Endothelial cell (in vitro differentiated cells): ENCODE data around the gene TRIB2. TPM values are rescaled to one million over a fixed set of nuclear protein-coding genes. Genes with fewer than 3 reads are reported as not detected.

Source experiments
- DNase-seq: peaks from one replicate; pipeline ENCODE4 v3.0.0; 2021; ENCODE audit warnings: low spot score
- H3K27ac Mint-ChIP-seq: one replicate; pipeline ENCODE4 v1.8.0; 2021; ENCODE audit warnings: mixed read lengths, inconsistent platforms; ENCODE audit not compliant: unreplicated experiment
- H3K27me3 Mint-ChIP-seq: one replicate; pipeline ENCODE4 v1.8.0; 2021; ENCODE audit warnings: mild to moderate bottlenecking, moderate library complexity, mixed read lengths, inconsistent platforms; ENCODE audit not compliant: unreplicated experiment
- H3K36me3 Mint-ChIP-seq: one replicate; pipeline ENCODE4 v1.8.0; 2021; ENCODE audit warnings: mild to moderate bottlenecking, low read depth, mixed read lengths, inconsistent platforms; ENCODE audit not compliant: unreplicated experiment
- H3K4me1 Mint-ChIP-seq: one replicate; pipeline ENCODE4 v1.8.0; 2021; ENCODE audit warnings: mild to moderate bottlenecking, mixed read lengths, inconsistent platforms; ENCODE audit not compliant: unreplicated experiment
- H3K4me3 Mint-ChIP-seq: one replicate; pipeline ENCODE4 v1.8.0; 2021; ENCODE audit warnings: mild to moderate bottlenecking, mixed read lengths, inconsistent platforms; ENCODE audit not compliant: unreplicated experiment
- H3K9me3 Mint-ChIP-seq: one replicate; pipeline ENCODE4 v1.8.0; 2021; ENCODE audit warnings: mixed read lengths, inconsistent platforms; ENCODE audit not compliant: unreplicated experiment
- total RNA-seq: library from RNA; stranded (reverse); fragmentation: NEBNext Ultra II Directional; extraction: Animal tissue kit (Norgen Biotek cat#: 25700); gene quantifications from one replicate; pipeline ENCODE4 v1.2.1, GENCODE V29; 2021; ENCODE audit not compliant: unreplicated experiment
- TF ChIP-seq, protein P1 (sequence below): fragments of 200-600 bp; sonication (generic); IDR thresholded peaks from one replicate; pipeline ENCODE4 v1.5.0; 2021; ENCODE audit warnings: antibody characterized with exemption; ENCODE audit not compliant: unreplicated experiment

The TRIB2 gene
- total RNA-seq, 1 donor from 2014 or later: 10.1 TPM

DNA sequence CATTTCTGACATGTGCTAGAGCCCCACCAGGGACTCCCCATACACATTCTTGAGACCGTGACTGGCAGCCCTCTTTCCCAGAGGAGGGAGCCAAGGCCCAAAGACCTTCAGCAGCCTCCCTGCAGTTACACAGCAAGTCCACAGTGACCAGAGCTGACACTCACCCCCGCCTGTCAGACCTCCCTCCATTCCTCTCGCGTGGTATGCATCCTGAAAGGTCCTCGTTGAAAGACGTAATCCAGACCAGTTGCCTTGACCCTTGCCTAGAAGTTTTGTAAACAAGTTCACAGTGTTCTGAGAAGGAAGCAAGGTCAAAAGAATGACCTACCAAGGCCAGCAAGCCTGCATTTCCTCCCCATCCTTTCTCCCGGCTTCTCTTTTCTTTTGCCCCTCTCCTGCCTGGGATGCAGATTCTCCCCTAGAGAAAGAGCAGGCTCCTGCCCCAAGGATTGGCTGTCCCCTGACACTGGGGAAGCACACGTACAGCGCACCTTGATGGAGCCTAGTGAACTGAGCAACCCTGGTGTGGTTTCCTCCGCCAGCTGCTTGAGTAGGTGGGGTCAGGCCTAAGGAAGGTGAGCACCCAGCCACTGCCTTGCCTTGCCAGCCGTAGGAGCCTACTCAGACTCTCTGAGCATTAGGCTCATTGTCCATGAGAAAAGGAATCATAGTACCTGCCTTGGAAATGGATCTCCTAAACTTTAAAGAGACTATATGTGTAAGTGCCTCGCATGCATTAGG, 18.3 kb downstream of the TRIB2 start:
- H3K27me3 Mint-ChIP-seq: peaks cover 2% of the 10 kb centered on the region
- TF ChIP-seq, protein P1, sequence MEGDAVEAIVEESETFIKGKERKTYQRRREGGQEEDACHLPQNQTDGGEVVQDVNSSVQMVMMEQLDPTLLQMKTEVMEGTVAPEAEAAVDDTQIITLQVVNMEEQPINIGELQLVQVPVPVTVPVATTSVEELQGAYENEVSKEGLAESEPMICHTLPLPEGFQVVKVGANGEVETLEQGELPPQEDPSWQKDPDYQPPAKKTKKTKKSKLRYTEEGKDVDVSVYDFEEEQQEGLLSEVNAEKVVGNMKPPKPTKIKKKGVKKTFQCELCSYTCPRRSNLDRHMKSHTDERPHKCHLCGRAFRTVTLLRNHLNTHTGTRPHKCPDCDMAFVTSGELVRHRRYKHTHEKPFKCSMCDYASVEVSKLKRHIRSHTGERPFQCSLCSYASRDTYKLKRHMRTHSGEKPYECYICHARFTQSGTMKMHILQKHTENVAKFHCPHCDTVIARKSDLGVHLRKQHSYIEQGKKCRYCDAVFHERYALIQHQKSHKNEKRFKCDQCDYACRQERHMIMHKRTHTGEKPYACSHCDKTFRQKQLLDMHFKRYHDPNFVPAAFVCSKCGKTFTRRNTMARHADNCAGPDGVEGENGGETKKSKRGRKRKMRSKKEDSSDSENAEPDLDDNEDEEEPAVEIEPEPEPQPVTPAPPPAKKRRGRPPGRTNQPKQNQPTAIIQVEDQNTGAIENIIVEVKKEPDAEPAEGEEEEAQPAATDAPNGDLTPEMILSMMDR: no peak
- H3K36me3 Mint-ChIP-seq: peaks cover 3% of the 10 kb centered on the region
- H3K4me1 Mint-ChIP-seq: peaks cover 32% of the 10 kb centered on the region
- H3K4me3 Mint-ChIP-seq: no peak overlapping the region
- H3K9me3 Mint-ChIP-seq: no peaks in the 10 kb centered on the region
- DNase-seq: no peak
- no peak overlapping the region for H3K27ac Mint-ChIP-seq

DNA sequence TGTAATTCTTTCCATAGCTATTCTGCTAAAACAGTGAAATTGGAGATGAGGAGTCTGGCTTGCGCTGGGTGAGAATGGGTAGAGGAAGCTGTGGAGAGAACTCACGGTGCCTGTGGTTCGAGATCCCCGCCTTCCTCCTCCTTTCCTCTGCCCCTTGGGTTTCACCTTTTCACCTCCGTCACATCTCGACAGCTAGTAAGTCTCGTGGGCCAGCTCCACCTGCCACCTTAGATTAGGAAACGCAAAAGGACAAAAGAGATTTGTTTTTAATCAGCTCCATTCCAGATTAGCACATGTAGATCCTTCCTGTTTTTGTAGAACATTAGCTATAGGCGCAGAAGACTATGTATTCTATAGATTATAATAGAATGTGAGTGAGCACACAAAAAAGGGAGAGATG, 20.6 kb downstream of the TRIB2 start:
- no peak for DNase-seq
- peaks cover 5% of the 10 kb centered on the region for H3K27me3 Mint-ChIP-seq
- H3K27ac Mint-ChIP-seq: no peak overlapping the region
- H3K36me3 Mint-ChIP-seq: peaks cover 3% of the 10 kb centered on the region
- peaks cover 20% of the 10 kb centered on the region for H3K4me1 Mint-ChIP-seq
- H3K9me3 Mint-ChIP-seq: no peaks in the 10 kb centered on the region
- no peak overlapping the region for H3K4me3 Mint-ChIP-seq
- TF ChIP-seq, protein P1: no peak

DNA sequence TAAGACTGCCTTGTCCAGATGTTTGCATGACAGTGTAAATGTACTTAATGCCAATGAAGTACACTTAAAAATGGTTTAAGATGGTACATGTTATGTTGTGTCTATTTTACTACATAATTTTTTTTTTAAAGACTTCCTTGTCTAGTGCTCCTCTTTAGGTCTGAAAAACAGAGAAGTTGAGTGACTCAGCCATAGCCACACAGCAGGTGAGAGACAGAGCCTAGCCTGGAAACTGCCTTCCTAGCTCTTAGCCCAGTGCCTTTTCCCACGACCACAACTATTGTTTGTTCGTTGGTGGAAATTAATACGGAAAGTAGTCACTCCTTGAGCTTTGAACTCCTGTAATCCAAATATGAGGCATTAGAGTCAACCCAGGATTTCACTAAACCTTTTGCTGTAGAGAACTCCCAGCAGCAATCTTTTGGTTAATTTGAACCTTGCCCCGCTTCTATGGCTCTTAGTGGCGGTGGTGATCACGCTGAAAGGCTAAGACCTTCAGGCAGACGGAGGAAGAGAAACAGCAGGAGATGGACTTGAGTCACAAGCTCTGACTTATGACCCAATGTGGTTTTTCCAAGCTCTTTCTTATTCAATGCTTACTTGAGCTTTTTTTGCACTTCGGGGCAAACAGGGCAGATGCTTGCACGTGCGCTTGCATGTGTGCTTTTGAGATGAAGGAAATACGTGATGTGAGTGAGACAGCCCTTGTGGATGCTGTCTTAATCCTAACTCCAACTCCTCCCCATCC, 21.2 kb downstream of the TRIB2 start:
- H3K4me1 Mint-ChIP-seq: peaks cover 17% of the 10 kb centered on the region
- H3K36me3 Mint-ChIP-seq: peaks cover 6% of the 10 kb centered on the region
- H3K9me3 Mint-ChIP-seq: no peaks in the 10 kb centered on the region
- H3K27ac Mint-ChIP-seq: no peak overlapping the region
- no peak overlapping the region for H3K4me3 Mint-ChIP-seq
- no peak for DNase-seq
- TF ChIP-seq, protein P1: no peak
- peaks cover 5% of the 10 kb centered on the region for H3K27me3 Mint-ChIP-seq

DNA sequence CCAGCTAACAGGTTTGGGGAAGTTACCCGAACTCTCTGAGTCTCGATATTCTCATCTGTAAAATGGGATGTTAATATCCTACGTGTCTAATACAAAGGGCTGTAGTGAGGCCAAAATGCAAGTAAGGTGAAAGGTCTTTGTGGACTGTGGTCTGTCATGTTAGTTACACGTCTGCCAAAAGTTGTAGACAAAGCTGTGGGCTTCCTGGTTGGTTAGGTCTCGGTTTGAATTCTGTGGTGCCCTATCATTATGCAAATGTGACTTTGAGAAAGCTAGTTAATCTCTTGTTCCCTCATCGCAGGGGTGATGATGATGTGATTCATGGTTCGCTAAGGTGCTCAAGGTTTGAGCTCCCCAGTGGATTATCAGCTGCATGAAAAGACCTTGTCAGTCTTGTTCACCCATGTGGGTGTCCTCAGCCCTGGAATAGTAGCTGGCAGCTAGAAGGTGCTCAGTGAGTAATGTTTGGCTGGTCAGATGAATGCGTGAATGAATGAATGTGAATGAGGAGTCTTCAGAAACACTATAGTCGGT, 23.1 kb downstream of the TRIB2 start:
- Mint-ChIP-seq H3K36me3 (peaks cover 6% of the 10 kb centered on the region), H3K27me3 (peaks cover 5% of the 10 kb centered on the region), H3K4me1 (peaks cover 14% of the 10 kb centered on the region), H3K27ac (no peak overlapping the region), H3K4me3 (no peak overlapping the region), H3K9me3 (no peaks in the 10 kb centered on the region)
- DNase-seq: no peak
- TF ChIP-seq, protein P1: no peak

DNA sequence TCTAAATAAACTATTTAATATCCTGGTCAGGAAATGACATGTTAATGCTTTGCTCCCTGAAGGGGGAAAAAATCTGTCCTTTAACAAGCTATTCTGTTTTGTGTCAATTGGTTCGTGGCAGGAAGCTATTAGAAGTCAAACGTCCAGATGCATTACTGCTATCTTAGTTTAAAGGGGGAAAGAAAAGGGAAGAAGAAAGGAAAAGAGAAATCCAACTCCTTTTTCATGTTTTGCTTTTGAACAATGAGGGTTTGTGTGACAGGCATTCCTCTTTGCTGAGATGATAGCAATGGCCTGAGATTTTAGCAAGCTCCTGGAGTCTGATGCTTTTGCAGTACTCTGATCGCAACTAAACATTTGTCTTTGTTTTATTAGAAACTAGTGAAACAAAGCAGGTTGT, 24.6 kb downstream of the TRIB2 start:
- no peaks in the 10 kb centered on the region for H3K9me3 Mint-ChIP-seq
- H3K4me1 Mint-ChIP-seq: peaks cover 8% of the 10 kb centered on the region
- H3K27ac Mint-ChIP-seq: no peak overlapping the region
- peaks cover 6% of the 10 kb centered on the region for H3K36me3 Mint-ChIP-seq
- TF ChIP-seq, protein P1: no peak
- no peak overlapping the region for H3K4me3 Mint-ChIP-seq
- DNase-seq: no peak
- H3K27me3 Mint-ChIP-seq: peaks cover 5% of the 10 kb centered on the region
